Left kidney (tissue), 8 donors: Measurements from ENCODE around the gene CBR4. TPM values are rescaled to one million over a fixed set of nuclear protein-coding genes. Genes with fewer than 3 reads are reported as not detected.

Experiments
- DNase-seq: peaks from one replicate; pipeline ENCODE4 v3.0.0-alpha.2; 2013
- long read RNA-seq, 8 donors: transcript quantifications; one replicate each; lab custom pipeline, GENCODE V29; 2026
- polyA plus RNA-seq: library from polyadenylated mRNA; unstranded; fragments of 120-200 nt; gene quantifications from one replicate; pipeline ENCODE4 v1.2.1, GENCODE V29; 2013; ENCODE audit not compliant: insufficient read length

CBR4 gene
- polyA plus RNA-seq = 56.7 TPM
- long read RNA-seq, donor 1, transcript CBR4-201 (5 exons, 3,443 nt) = major isoform, 8 of 37 reads
- long read RNA-seq, donor 1, partial matches to known transcripts = 27 of 37 reads
- long read RNA-seq, donor 1, other reads (novel, unspliced or antisense) = 0 of 37 reads
- long read RNA-seq, donor 2, transcript CBR4-201 (5 exons, 3,443 nt) = major isoform, 6 of 260 reads
- long read RNA-seq, donor 2, partial matches to known transcripts = 252 of 260 reads
- long read RNA-seq, donor 2, other reads (novel, unspliced or antisense) = 0 of 260 reads
- long read RNA-seq, donor 3, partial matches to known transcripts = 29 of 32 reads
- long read RNA-seq, donor 3, other reads (novel, unspliced or antisense) = 0 of 32 reads
- long read RNA-seq, donor 4, partial matches to known transcripts = 72 of 72 reads
- long read RNA-seq, donor 4, other reads (novel, unspliced or antisense) = 0 of 72 reads
- long read RNA-seq, donor 5, transcript CBR4-201 (5 exons, 3,443 nt) = major isoform, 9 of 43 reads
- long read RNA-seq, donor 5, partial matches to known transcripts = 26 of 43 reads
- long read RNA-seq, donor 5, other reads (novel, unspliced or antisense) = 7 of 43 reads
- long read RNA-seq, donor 6, transcript CBR4-201 (5 exons, 3,443 nt) = major isoform, 8 of 11 reads
- long read RNA-seq, donor 6, partial matches to known transcripts = 0 of 11 reads
- long read RNA-seq, donor 6, other reads (novel, unspliced or antisense) = 0 of 11 reads
- long read RNA-seq, donor 7, transcript CBR4-201 (5 exons, 3,443 nt) = major isoform, 7 of 308 reads
- long read RNA-seq, donor 7, partial matches to known transcripts = 292 of 308 reads
- long read RNA-seq, donor 7, other reads (novel, unspliced or antisense) = 7 of 308 reads
- long read RNA-seq, donor 8, transcript CBR4-201 (5 exons, 3,443 nt) = major isoform, 5 of 8 reads
- long read RNA-seq, donor 8, partial matches to known transcripts = 0 of 8 reads
- long read RNA-seq, donor 8, other reads (novel, unspliced or antisense) = 0 of 8 reads

DNA sequence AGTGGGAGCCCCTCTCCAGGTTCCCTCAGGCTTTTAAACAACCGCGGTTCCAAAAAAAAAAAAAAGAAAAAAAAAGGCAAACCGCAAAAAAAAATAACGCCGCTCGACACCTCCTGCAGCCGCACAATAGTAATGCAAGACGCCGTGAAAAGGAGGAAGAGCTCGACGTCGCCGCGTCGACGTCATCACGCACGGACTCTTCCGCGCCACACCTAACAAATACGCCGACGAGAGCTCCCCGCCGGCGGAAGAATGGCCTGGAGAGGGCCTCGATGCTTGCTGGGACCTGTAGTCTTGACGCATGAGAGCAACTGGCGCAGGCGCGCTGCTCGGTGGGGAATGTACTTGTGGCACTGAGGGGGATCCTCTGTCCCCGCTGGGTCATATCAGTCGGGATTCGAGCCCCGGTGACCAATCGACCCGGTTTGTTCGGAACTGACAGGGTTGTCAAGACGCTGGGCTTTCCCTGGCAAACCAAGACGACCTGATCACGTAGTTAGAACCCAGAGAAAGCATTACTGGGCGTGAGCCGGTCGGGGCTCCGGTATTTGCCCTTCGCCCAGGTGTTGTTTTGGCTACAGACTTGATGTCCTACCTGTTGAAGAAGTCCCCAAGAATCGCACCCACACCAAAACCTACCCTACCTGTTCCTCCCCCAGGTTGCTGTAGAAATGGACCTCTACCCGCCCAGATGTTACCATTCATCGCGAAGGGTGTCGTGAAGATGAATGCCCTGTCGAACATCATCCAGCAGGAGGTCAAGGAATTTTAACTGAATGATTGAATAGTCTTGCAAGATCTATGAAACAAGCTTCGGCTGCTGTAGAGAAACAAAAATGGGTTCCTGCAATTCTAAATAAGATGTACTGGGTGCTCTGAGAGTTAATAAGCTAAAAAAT lies at the start of gene CBR4:
Gene CBR4, minus strand, starts transcription at position 131 of the 899 bp plus-strand sequence. CDS start 166 bp downstream, outside the sequence.
- DNase-seq = peak; percentile 98

DNA sequence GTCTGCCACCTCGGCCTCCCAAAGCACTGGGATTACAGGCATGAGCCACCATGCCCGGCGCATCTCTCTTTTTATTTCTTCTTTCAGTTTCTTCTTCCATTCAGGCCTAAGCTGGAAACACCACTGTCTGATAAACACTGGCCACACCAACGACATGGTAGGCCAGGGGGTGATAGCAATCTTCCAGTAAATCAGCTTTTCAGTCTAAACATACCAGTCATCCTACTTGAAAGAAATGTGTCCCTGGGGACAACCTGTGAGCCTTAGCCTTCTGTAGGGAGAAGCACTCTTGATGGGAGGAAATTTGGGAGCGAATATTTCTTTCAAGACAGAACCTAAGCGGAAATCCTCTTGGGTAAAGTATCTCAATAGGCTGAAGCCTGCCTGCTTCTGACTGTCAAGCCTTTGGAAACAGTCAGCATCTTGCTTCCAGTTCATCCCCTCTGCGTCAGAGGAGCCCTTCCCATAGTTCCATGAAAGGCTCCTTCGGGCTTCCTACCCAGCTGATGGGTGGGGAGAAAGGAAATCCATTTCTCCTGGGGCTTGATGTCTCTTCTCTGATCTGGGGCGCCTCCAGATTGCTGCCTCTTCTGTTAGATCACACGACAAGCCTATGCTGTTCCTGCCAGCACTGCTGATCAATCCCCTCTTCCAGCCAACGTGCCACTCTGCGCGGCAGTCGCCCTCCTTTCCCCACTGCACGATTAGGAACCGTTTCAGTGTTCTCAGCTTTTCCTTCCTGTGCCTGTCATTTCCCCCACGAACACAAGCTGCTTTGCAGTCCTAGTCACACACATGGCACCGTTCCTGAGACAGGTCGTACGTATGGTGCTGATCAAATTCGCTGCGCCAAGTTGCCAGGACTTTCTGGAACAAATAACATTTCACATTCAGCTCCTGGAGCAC lies 49.5 kb upstream of the CBR4 start:
- DNase-seq = no peak

GRCh38 chr4:169058312-169058711 lies 48.3 kb upstream of the CBR4 start:
- DNase-seq = no peak

DNA sequence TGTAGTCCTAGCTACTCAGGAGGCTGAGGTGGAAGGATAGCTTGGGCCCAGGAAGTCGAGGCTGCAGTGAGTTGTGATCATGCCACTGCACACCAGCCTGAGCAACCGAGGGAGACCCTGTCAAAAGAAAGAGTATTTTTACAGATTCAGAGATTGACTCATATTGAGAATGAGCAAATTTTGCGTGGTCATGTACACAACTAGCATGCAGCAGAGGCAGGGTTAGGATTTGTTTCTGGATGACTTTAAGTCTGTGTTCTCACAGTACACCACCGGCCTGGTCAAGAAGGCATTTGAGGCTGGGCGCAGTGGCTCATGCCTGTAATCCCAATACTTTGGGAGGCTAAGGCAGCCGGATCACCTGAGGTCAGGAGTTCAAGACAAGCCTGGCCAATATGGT lies 44.8 kb upstream of the CBR4 start:
- no peak for DNase-seq

DNA sequence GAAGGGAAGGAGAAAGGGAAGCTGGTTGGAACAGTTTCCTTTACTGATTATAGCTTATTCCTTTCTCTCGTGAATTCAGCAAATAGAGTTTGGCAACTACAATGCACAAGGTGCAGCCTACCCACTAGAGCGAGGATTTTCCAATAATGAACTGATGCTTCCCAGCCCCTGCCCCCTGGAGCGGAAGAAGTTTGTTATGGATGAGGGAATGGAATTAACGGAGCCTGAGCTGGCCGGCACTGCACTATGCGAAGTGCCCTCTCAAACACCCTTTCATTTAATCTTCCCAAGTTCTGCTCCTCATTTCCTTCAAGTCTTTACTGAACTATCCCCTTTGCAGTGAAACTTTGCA lies 42.5 kb upstream of the CBR4 start:
- no peak for DNase-seq

GRCh38 chr4:169051761-169052593 lies 41.9 kb upstream of the CBR4 start:
- no peak for DNase-seq

- DNase-seq = no peak
These were observed 41.1 kb upstream of the CBR4 start for GRCh38 chr4:169050881-169051760.

DNA sequence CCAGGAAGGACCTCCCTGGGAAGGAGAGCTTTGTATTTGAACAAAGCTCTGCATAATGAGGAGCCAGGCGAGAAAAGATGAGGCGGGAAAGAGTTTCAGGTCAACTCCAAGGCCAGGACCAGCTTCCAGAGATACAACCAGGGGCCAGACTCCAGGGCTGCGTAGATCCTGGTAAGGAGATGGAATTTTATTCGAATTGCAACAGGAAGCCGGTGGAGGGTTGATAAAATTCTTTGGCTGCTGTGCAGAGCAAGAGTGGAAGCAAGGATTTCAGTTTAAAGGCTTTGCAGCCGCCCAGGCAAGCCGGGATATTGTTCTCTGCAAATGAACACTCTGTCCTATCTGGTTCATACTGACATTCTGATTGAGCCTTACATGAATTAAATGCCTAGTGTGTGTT lies 40.2 kb upstream of the CBR4 start:
- DNase-seq = no peak

DNA sequence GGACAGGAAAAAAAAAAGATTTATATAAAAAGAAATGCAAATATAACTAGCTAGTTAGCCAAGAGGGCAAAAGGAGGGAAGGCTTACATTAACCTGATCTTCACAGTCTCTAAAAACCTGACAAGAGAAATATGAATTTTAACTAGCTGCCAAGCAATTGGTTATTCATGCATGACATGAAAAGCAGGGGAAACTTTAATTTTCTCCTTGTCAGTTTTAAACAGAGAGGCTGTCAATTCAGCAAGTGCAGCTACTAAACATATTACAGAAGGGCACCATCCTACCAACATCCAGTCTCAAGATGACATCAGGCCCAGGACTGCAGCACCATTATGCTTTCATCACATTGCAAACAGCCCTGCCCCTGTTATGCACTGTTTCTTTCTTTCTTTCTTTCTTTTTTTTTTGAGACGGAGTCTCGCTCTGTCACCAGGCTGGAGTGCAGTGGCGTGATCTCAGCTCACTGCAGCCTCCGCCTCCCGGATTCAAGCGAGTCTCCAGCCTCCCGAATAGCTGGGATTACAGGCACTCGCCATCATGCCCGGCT lies 38.9 kb upstream of the CBR4 start:
- no peak for DNase-seq

DNA sequence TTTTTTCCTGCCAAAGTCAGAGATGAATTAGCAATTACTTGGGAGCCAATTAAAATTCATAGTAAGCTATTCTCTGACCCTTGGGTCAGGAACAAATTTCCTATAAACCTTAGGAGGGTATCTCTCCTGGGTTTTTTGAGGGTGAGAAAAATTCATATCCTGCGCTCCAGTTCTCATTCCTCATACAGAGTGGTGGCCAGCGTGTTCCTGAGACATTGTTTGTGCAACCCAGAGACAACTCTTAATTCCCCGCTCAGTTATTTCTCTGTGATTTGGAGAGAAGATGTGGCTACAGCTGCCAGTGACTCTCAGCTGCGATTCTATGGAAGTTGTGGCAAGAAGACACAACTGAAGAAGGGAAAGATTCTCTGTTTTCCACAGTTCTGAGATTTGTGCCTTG lies 37.9 kb upstream of the CBR4 start:
- no peak for DNase-seq

DNA sequence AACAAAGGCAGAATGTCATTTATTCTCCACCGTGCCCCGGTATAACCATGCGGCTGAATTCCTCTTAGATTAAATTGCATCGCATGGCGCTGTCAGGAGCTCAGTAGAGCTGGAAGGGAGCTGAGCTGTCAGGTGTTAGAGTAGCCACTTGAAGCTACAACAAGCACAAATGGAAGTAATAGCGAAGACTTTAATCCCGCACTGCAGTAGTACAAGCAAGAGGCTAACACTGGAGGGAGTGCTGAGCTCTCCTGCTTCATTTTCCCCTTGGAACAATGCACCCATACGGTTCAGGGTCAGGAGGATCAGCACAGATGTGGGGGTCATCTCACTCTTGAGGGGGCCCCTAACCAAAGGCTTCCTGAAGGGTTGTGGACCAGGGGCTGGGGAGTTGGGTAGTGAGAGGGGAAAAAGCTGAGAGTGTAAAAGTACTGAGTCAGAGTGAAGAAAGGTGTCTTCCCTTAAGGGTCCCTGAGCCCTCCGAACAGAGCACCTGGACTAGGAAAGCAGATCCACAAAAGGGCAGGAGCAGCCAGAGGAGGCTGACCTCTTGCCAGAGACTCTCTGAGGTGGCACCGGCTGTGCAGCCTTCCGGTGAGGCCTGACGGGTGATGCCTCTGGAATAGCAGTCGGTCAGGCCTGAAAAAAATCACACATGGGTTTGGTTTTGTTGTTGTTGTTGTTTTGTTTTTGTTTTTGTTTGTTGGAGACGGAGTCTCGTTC lies 36.0 kb upstream of the CBR4 start:
- no peak for DNase-seq

DNA sequence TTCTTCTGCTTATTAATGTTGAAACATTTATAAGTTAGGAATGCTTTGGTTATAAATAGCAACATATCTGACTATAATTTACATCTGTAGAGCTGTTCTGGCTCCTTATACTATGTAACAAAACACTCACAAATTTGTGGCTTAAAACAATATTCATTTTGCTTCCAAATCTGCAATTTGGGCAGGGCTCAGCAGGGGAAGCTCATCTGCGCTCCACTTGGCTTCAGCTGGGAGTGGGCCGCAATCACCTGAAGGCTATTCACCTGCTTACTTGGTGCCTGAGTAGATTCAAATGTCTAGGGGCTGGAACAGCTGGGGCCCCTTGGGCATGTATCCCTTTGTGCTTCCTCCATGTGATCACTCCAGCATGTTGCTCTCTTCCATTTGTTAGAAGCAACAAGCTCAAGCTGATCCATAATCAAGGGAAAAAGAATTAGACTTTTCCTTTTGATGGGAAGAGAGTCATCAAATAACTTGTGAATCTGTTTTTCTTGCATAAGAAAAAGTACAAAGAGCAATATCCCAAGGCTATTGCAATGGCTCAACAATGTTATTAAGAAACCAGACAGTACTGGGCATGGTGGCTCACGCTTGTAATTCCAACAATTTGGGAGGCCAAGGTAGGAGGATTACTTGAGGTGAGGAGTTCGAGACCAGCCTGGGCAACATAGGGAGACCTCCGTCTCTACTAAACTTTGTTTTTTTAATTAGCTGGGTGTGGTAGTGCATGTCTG lies 34.8 kb upstream of the CBR4 start:
- DNase-seq = no peak

DNA sequence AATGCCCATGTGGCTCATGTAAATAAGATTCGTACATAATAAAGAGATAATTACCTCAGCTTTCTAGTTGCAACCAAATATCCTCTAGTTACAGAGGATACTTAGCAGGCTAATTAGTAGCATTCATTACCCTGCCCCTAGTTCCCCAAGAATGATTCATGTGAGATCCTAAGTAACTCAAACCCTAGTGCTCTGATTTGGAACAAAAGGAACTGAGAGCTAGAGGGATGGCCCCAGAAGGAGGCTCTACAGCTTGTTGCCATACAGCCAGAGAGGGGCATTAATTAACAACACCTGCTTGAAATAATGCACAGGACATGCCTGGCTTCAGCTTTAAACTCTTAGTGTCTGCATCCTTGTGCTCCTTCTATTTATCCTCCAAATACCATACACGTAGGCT lies 32.6 kb upstream of the CBR4 start:
- DNase-seq = no peak

- no peak for DNase-seq
These were observed 30.7 kb upstream of the CBR4 start for GRCh38 chr4:169040559-169041261.

DNA sequence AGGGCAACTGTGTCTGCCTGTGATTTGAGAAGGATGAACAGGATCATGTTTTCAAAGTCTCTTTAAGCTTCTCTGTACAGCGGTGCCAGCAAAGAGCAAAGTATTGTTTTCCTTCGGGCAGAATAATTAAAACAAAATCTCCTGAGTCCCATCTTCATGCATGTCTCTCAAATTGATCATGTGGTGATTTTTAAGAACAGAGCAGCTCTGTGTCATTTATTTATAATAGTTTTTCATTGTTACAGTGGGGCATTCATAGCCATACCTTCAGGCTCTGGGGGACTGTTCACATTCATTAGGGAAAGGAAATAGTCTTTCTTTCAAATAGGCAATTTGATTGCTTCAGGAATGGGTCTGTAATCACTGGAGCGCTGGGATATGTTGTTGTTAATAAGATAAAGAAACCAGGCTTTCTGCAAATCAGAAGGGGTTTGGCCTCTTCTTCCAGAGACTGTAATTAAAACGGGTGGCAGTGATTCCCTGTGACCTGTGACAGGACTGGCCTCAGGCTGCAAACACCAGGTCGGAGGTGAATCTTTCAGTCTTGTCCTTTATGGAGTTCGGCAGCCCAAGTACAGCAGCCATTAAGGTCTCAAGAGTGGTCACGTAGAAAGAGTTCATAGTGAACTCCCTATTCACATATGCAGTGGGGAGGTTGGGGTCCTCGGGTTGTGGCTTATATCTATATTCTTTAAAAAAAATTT lies 29.3 kb upstream of the CBR4 start:
- DNase-seq = no peak

DNA sequence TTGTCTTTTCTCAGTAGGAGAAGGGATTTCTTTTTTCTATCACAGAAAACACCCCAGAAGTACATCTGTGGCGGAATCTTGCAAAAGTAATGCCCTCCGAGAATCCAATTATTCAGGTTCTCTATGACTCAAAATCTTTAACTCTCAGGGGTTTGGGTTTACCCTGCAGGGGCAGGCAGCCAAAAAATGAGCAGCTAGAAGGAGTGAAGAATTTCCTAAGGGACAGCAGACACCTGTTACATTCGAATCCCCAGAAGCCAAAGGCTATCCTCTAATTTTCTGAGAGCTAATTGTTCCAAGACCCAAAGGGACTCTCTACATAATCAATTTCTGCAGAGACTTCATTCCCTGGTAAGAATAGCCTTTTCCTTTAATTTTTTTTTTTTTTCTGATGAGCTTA lies 27.5 kb upstream of the CBR4 start:
- no peak for DNase-seq
